Neural cell (in vitro differentiated cells): ENCODE results near the gene CDON.

Experiments used
- POLR2AphosphoS5 ChIP-seq: IDR thresholded peaks from 2 replicates; pipeline ENCODE4 v1.6.1; 2012
- SMC3 ChIP-seq: fragments of 450-650 bp; conservative IDR thresholded peaks from 2 replicates; pipeline ENCODE4 v1.6.1; 2014; ENCODE audit warnings: antibody characterized with exemption, mild to moderate bottlenecking, moderate library complexity; ENCODE audit not compliant: poor library complexity
- TF ChIP-seq, protein P1 (sequence below): fragments of 450-650 bp; IDR thresholded peaks from 2 replicates; pipeline ENCODE4 v1.5.1; 2014; ENCODE audit warnings: antibody characterized with exemption, mild to moderate bottlenecking, moderate library complexity; ENCODE audit not compliant: poor library complexity, severe bottlenecking
- TF ChIP-seq, protein P2 (sequence below): IDR thresholded peaks from 2 replicates; pipeline ENCODE4 v1.6.1; 2012; ENCODE audit warnings: borderline replicate concordance

DNA sequence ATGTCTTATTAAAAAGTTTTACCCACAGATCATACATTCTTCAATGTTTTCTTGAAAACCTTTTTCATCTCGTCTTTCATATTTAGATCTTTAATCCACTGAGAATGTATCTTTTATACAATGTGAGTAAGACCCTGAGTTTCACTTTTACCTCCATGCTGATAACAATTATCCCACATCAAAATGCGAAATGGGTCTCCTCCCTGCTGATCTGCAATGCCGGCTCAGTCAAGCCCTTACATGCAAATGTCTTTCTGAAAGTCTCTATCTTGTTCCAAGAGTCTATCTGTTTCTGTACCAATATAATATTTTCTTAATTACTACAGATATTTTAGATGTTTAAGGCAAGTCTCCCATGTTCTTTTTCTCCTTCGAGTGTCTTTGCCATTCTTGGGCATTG, 50.9 kb downstream of the CDON start:
- TF ChIP-seq, protein P1, sequence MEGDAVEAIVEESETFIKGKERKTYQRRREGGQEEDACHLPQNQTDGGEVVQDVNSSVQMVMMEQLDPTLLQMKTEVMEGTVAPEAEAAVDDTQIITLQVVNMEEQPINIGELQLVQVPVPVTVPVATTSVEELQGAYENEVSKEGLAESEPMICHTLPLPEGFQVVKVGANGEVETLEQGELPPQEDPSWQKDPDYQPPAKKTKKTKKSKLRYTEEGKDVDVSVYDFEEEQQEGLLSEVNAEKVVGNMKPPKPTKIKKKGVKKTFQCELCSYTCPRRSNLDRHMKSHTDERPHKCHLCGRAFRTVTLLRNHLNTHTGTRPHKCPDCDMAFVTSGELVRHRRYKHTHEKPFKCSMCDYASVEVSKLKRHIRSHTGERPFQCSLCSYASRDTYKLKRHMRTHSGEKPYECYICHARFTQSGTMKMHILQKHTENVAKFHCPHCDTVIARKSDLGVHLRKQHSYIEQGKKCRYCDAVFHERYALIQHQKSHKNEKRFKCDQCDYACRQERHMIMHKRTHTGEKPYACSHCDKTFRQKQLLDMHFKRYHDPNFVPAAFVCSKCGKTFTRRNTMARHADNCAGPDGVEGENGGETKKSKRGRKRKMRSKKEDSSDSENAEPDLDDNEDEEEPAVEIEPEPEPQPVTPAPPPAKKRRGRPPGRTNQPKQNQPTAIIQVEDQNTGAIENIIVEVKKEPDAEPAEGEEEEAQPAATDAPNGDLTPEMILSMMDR: no peak
- TF ChIP-seq SMC3 (no peak), POLR2AphosphoS5 (no peak)
- TF ChIP-seq, protein P2, sequence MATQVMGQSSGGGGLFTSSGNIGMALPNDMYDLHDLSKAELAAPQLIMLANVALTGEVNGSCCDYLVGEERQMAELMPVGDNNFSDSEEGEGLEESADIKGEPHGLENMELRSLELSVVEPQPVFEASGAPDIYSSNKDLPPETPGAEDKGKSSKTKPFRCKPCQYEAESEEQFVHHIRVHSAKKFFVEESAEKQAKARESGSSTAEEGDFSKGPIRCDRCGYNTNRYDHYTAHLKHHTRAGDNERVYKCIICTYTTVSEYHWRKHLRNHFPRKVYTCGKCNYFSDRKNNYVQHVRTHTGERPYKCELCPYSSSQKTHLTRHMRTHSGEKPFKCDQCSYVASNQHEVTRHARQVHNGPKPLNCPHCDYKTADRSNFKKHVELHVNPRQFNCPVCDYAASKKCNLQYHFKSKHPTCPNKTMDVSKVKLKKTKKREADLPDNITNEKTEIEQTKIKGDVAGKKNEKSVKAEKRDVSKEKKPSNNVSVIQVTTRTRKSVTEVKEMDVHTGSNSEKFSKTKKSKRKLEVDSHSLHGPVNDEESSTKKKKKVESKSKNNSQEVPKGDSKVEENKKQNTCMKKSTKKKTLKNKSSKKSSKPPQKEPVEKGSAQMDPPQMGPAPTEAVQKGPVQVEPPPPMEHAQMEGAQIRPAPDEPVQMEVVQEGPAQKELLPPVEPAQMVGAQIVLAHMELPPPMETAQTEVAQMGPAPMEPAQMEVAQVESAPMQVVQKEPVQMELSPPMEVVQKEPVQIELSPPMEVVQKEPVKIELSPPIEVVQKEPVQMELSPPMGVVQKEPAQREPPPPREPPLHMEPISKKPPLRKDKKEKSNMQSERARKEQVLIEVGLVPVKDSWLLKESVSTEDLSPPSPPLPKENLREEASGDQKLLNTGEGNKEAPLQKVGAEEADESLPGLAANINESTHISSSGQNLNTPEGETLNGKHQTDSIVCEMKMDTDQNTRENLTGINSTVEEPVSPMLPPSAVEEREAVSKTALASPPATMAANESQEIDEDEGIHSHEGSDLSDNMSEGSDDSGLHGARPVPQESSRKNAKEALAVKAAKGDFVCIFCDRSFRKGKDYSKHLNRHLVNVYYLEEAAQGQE: no peak
